GM18502 (cell line): Measurements from ENCODE around the gene METRNL.
"Not testable (repeated sequence)": the region's sequence is repeated elsewhere in the genome, so short reads cannot be mapped to it uniquely, and the experiment has no call there.

Experiments
- ATAC-seq: cut with Tn5 transposase; IDR thresholded peaks from one replicate; pipeline ENCODE4 v1.9.1; 2021; ENCODE audit warnings: mild to moderate bottlenecking; ENCODE audit not compliant: unreplicated experiment, poor library complexity

METRNL gene

DNA sequence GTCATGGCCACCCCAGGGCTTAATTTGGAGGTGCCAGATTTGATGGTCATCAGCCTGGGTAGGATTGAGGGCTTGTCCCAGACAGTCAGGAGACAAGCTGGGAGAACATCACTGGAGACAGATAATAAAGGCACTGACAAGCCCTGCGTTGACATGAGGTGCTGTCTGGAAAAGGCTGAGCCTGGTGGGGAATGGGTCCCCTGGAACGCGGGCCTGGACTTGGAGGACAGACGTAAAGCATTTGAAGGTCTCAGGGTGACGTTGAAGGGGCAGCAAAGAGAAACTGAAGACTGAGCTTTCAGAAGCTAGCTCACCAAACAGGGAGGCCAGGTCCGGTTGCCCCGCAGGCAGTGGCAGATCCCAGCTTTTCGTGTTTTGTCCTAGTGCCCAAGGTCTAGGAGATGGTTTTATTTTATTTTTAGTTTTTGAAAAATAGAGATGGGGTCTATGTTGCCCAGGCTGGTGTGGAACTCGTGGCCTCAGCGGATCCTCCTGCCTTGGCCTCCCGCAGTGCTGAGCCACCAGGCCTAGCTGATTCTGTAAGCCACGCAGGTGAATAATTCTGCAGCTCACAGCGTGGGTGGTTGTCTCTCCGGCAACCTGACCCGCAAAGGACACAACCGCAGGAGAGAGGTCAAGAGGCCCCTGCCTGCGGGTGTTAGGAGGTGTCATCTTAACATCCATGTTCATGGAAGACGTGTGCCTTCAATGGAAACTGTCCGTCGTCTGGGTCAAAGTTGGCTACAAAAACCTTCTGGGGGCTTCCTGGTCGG lies 37.6 kb downstream of the METRNL start:
- no peak for ATAC-seq

DNA sequence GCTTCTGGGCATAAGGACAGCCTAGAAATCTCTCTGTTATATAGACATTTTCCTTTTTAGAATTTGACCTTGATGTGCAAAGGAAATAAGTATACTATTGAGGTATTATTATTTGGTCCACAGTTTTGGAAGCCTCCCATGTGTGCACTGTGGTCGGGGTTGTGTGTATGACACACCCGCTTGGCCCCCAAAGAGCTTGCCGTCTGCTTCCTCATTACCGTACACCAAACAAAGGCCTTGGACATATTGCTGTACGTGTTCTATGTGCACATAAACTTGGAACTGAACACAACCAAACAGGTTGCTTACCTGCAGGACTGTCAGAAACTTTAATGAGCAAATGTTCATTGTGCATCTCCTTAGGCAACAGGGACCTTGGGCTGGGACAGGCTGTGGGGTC lies 38.2 kb downstream of the METRNL start:
- ATAC-seq = no peak

DNA sequence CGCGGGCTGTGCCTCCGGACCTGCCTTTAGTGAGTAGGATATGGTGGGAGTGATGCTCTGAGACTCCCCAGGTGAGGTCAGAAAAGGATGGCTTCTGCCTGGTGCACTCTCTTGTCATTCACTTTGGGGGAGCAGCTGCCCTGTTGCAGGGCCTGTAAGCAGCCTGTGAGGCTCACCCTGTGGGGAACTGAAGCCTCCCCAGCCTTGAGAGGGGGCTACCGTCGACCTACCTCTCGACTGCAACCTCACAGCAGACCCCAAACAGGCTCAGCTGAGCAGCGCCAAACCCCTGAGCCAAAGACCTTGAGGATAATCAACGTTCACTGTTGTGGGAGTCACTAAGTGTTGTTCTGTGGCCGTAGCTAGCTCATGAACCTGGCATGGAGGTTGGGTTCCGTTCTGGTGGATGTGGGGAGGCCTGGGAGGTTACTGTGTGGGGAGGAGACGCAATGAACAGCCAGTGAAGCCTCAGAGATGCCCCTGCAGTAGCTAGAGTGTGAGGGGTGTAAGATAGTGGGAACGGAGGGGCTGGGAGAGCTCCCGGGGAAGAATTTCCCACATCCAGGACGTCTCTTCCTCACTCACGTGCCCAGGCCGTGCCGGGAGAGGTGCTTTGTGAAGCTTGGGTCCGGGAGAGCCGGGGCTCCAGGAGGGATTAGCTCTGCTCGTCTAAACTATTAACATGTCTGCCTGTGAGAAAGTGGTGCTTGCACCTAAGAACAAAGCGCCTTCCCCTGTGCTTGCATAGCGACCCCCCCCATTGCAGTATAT lies 38.8 kb downstream of the METRNL start:
- ATAC-seq = no peak

DNA sequence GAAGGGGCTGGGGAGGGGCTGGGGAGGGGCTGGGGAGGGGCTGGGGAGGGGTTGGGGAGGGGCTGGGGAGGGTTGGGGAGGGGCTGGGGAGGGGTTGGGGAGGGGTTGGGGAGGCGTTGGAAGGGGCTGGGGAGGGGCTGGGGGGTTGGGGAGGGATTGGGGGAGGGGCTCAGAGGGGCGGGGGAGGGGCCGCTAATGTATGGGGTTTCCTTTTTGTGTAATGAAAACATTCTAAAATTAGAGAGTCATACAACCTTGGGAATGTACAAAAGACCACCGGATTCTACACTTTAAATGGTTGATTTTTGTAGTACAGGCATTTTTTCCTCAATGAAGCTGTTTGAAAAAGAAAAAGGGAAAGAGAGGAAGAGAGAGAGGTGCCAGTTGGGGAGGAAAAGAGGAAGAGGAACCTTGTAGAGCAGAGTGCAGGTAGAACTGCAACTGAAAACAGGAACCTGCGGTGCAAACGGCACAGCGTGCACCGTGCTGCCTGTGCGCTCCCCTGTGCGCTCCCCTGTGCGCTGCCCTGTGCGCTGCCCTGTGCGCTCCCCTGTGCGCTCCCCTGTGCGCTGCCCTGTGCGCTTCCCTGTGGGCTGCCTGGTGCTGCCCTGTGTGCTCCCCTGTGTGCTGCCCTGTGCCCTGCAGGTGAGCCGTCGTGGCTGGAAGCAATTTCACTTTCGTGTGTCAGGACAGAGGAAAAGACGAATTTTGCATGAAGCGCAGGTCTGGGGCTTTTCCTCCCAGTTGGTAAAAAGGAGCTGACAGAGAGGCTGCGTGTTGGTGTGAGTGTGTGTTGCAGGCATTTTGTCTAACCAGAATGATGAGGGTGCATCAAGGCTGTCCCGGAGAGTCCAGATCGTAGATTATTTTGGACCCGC lies 40.8 kb downstream of the METRNL start:
- ATAC-seq = peak; percentile 68

DNA sequence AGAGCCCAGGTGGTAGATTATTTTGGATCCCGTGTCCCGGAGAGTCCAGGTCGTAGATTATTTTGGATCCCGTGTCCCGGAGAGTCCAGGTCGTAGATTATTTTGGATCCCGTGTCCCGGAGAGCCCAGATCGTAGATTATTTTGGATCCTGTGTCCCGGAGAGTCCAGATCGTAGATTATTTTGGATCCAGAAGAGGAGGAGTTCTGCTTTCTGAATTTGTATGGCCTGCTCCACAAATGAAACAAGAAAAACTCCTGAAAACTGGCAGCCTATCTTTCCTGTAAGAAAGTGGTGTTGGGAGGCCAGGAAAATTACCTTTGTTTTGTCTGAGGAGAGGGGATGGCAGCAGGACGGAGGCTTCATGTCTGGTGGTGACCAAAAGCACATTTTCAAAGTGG lies 42.1 kb downstream of the METRNL start:
- ATAC-seq = not testable (repeated sequence)

DNA sequence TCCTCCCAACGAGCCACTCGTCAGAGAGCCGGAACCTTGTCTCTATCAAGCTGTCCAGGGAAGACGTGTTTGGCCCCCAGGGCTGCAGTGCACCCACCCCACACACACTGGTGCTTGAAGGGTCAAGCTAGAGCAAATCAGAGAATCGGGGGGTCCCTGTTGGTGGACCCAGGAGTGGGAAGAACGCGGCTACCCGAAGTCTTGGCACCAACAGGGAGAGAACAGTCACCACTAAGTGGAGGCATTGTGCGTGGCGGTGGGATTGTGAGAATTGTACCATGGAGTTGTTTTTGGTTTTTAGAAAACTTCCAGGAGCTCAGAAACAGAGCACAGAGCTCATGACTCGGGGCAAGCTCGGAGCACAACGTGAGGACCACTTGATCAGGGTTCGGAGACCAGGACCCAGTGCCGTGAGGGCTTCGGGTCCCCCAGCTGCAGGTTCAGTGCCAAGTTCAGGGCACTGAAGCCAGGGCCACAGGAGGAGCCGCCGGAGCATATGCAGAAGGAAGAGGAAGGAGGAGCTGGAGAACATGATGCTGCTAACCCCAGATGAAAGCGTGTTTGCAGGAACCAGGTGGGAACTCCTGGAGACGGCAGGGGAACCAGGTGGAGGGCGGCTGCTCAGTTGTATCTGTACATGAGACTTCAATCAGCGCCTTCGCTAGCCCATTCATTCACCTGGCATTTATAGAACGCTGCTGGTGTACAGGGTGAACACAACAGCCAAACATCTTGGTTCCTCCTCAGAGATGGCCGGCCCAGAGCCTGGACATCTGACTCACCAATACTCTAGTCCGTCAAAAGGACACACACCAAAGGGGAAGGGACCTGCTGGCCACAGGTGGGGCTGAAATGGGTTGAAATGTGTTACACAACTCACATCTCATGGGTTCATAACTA lies 42.8 kb downstream of the METRNL start:
- ATAC-seq = no peak

DNA sequence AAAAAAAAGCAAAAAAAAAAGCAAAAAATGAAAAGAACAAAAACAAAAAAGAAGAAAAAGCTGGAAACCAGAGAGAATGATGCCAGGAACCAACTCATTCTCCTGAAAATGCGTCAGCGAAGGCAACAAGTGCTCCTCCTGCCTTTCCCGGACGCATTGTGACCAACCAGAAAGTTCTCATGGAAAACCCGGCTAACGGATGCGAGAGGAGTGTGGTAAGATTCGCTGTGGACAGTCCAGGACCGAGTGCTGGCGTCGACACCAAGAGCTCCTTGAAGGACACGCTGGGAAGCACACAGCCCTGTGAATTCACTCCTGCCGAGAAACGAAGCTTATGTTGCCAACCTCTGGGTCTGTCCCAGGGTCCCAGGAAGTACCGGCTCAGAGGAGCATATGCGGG lies 43.4 kb downstream of the METRNL start:
- no peak for ATAC-seq

DNA sequence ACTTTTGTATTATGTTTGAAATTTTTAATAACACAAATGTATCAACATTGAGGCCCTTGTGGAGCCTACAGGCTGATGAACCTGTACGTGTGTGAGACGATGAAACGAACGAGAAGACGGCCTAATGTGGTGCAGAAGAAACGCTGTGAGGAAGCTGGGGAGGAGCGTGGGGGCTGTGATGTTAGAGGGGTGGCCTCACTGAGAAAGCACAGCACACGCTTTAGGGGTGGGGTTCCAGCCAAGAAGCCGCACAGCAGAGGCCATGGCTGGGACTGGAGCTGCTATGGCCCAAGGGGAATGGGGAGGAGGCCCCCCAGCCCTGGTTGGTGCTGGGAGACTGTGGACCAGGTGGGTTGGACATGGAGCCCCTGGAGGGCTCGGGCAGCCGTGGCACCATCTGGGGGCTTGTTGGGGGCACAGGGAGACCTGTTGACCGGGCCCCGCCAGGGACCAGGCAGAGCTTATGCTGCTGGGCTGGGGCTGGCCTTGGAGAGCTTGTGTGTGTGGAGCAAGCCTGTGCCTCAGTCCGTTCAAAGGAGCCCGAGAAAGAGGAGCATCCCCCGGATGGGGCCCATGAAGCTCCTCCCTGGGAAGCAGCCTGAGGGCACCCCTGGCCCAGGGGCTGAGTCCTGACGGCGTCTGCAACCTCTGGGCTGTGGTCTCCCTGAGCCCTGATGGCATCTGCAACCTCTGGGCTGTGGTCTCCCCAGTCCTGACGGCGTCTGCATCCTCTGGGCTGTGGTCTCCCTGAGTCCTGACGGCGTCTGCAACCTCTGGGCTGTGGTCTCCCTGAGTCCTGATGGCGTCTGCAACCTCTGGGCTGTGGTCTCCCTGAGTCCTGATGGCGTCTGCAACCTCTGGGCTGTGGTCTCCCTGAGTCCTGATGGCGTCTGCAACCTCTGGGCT lies 44.7 kb downstream of the METRNL start:
- no peak for ATAC-seq

DNA sequence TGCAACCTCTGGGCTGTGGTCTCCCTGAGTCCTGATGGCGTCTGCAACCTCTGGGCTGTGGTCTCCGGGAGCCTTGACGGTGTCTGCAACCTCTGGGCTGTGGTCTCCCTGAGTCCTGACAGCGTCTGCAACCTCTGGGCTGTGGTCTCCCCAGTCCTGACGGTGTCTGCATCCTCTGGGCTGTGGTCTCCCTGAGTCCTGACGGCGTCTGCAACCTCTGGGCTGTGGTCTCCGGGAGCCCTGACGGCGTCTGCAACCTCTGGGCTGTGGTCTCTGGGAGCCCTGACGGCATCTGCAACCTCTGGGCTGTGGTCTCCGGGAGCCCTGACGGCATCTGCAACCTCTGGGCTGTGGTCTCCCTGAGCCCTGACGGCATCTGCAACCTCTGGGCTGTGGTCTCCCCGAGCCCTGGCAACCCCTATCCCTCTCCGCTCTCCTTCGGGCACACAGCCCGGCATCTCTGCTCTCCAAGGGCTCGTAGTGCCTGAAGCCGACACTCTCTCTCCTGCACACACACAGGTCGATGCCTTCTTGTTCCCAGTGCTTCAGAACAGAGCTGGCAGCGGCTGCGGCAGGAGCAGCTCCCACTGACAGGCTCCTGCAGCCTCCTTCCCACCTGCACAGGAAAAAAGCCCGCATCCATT lies 45.6 kb downstream of the METRNL start:
- ATAC-seq = no peak

DNA sequence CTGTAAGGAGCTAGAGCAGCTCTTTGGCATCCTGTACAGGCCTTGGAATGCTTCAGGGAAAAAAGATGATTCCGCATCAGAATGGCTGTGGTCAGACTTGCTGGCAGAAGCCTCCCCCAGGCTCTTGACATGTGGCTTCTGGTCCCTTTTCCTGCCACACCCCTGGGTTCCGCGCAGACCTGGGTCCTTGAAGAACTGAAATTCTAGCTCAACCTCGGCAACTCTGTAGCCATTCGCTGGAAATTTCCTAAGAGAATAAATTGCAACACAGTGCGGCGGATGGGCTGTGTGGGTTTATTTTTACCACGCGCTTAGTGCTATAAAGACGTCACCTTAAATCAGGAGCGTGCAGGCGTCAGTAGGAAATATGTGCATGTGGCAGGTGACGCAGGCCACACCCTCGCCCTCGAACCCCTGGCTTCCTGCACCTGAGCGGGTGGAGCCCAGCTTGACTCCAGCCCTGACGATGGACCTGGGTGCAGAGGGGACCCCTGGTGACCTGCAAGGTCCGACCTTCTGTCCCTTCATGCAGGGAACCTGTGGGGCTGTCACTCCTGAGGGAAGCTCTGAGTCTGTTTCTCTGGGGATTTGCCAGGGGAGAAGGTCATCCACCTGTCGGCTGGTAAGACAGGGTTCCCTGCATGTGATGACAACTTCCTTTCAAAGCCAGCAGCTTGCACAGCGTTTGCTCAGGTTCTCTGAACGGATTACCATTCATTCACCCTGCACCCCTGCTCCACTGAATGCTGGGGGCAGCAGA lies 46.3 kb downstream of the METRNL start:
- ATAC-seq = no peak

DNA sequence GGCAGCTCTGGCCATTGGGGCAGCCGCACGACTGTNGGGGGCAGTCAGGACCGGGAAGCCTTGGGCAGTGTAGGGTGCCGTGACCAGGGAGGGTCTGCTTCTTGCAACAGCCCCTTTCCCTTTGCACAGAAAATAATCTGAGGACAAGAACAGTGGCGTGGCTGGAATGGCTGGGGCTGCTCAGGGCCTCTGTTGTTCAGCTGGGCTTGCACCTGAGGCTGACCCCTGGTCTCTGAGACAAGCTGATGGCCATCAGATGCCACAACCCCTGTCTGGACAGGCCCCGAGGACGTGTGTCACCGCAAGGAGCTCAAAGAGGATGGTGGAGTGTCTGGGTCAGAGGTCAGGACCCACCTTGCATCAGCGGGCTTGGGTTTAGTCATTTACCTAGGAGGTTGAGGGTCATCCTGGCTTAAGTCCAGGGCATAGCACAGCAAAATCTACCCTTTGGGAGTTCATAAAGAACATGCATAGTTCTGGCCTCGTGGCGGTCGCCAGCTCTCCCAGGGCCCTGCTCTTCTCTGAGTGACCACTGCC lies 46.9 kb downstream of the METRNL start:
- no peak for ATAC-seq

DNA sequence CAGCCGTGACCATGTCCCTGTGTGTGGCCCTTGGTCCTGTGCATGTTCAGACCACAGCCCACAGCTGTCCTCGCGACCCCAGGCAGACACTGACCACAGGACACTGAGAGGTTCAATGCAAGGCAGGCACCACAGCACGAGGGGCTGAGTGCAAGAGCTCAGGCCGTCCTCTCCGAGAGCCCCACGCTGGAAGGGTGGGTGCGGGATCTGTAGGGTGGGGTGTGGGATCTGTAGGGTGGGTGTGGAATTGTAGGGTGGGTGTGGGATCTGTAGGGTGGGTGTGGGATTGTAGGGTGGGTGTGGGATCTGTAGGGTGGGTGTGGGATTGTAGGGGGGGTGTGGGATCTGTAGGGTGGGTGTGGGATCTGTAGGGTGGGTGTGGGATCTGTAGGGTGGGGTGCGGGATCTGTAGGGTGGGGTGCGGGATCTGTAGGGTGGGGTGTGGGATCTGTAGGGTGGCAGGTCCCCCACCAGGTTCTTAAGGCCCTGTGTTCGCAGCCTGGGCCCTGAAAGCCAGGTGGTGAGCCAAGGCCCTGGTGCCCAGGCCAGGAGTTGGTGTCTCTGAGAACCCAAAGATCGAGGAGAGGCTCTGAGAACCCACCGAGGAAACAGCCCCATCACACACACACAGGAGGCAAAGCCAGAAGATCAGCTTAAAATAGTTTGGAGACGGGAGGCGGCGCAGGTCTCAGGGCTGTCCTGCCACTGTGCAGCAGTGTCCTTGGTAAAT lies 48.2 kb downstream of the METRNL start:
- ATAC-seq = no peak

DNA sequence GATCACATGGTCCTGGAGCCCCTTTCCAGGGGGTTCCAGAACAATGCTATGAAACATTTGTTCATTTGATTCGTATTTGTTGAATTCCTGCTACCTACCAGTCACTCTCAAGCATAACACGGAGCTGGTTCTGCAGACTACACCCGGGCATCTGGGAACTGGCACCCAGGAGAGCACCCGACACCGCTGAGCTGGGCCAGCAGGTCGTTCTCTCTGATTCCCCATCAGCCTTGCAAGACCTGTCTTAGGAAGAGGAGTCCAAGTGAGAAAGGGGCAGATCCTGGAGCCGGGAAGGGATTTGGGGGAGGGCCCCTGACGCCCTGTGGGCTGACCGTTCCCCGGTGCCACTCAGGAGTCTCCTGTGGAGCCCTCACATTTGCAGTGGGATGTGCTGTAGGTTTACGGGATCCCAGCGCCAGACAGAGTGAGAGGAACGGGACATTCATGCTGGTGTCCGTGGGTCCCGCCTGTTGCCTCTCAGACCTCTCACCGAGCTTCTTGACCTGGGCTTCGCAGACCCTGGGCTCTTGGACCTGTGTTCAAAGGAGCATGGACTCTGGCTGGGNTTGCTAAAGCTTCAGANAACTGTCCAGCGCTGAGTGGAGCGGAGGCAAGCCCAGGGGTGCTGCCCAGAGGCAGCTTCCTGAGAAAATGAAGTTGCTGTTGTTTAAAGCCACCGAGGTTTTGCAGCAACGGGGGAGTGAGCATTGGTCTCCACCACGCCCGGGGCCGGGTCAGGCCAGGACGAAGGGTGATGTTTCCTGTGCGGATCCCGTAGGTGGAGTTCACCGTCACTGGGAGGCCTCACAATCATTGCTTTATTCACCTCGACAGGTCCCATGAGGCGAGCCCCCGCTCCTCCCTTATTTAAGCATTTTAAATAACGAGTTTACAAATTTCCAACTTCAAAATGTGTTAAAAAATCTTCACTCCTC lies 49.2 kb downstream of the METRNL start:
- ATAC-seq = no peak

DNA sequence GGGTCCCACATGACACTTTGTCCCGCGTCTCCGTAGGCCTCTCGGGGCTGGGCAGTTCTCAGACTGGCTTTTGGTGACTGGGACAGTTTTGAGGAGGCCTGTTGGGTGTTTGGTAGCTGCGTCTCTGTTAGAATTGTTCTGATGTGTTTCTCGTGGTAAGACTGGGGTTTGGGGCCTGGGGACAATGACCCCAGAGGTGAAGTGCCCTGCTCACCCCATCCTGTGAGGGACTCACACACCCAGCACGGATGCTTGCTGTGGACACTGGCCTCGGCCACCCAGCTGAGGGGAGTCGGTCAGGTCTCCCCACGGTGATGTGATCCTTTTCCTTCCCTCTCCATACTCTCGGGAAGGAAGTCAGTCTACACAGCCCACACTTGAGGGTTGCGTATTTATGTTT lies 50.3 kb downstream of the METRNL start:
- no peak for ATAC-seq

DNA sequence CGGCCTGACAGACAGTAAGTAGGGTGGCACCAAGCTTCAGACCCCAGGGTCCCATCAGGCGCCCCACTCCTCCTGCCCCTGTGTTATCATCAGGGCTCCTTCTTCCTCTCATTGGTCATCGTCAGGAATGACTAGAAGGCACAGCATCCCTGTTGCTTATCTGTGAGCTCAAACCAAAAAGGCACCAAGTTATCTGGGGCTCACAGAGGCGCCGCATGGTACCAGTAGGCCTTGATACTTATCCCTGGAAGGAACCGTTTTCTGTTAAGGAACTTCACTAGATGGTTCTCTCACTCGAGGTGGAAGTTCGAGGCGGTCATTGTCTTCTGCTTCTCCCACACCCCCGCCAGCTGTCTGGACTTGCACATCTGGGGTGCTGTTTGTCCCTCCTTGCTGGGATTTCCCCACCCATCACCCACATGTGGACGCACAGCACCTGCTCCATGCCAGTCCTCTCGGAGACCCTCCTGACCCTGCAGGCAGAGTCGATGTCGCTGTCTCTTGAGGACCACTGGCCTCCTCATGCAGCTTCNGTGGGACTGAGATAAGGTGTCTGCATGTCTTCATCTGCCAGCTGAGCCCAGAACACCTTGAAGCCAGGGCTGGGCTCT lies 52.1 kb downstream of the METRNL start:
- no peak for ATAC-seq
